Measurements from ENCODE around the gene DLX4. TPM values are rescaled to one million over a fixed set of nuclear protein-coding genes. Genes with fewer than 3 reads are reported as not detected.

Gene DLX4
- total RNA-seq, 1 donor from 2014 or later, result 1.2 TPM

DNA sequence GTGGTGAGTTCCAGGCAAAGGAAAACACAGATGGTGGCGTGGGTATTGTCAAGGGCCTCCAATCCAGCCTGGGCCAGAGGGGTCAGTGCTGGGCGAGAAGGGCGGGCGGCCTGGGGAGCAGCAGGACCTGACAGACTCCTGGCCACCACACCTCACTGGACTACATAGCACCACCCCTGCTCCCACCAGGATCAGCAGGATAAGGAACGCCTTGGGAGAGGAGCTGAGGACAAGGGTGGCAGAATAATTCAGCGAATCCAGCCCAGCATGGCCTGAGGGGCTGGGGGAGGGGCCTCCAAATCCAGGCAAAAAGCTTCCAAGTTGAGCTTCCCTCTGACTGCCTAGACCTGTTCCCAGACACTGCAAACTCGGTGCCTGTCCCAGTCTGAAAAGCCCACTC, 6.5 kb downstream of the DLX4 start:
- H3K27me3 ChIP-seq, result peaks cover 20% of the 10 kb centered on the region
- DNase-seq (ENCODE audit: extremely low spot score in 2 of 2), result no peak
- peaks cover 34% of the 10 kb centered on the region for H3K4me1 ChIP-seq
- H3K4me3 ChIP-seq, result no peak overlapping the region
- no peaks in the 10 kb centered on the region for H3K36me3 ChIP-seq
- no peak overlapping the region for H3K27ac ChIP-seq
- TF ChIP-seq POLR2AphosphoS5 (IDR thresholded peaks at IDR 0.05; ENCODE audit: insufficient read depth in 1 of 2, low read depth in 1 of 2), result no peak
- TF ChIP-seq POLR2A (IDR thresholded peaks at IDR 0.05), result no peak
- TF ChIP-seq, protein P1, sequence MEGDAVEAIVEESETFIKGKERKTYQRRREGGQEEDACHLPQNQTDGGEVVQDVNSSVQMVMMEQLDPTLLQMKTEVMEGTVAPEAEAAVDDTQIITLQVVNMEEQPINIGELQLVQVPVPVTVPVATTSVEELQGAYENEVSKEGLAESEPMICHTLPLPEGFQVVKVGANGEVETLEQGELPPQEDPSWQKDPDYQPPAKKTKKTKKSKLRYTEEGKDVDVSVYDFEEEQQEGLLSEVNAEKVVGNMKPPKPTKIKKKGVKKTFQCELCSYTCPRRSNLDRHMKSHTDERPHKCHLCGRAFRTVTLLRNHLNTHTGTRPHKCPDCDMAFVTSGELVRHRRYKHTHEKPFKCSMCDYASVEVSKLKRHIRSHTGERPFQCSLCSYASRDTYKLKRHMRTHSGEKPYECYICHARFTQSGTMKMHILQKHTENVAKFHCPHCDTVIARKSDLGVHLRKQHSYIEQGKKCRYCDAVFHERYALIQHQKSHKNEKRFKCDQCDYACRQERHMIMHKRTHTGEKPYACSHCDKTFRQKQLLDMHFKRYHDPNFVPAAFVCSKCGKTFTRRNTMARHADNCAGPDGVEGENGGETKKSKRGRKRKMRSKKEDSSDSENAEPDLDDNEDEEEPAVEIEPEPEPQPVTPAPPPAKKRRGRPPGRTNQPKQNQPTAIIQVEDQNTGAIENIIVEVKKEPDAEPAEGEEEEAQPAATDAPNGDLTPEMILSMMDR (IDR thresholded peaks at IDR 0.05), result no peak
- no peaks in the 10 kb centered on the region for H3K9me3 ChIP-seq
- intact Hi-C loops (cut with DNase I), result no loop called here

DNA sequence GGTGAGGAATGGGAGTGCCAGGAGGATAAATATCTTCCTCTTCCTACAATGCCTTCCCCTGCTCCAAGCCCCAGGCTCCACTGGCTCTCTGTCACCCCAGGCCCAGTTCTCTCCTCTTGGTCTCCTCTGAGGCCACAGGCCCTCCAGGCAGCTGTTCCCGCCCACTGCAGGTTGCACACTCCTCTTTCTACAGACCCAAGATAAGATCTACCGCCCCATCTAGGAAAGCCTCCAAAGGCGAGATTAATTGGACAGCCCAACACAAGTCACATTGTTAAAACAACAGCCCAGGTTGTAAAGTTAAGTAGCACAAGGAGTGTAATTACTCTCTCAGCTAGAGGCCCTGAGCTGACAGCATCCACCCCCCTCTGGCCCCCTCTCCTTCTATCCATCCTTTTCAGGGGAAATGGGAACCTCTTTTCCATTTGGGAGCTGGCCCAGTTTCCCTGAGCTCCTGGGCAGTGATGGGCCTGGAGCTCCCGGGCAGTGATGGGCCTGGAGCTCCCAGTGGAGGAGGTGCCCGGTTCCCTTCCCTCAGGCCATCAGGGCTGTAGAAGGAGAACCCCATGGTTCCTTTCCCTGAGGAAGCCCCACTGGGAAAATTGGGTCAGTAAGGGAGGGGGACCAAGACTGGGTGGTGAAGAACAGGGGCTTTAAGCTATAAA, 7.3 kb downstream of the DLX4 start:
- Histone ChIP-seq H3K36me3 (no peaks in the 10 kb centered on the region), H3K4me3 (no peak overlapping the region), H3K9me3 (no peaks in the 10 kb centered on the region), H3K27me3 (peaks cover 13% of the 10 kb centered on the region), H3K4me1 (peaks cover 34% of the 10 kb centered on the region), H3K27ac (no peak overlapping the region)
- no peak for DNase-seq (ENCODE audit: extremely low spot score in 2 of 2)
- intact Hi-C loops (cut with DNase I), result no loop called here
- TF ChIP-seq, protein P1 (IDR thresholded peaks at IDR 0.05), result no peak
- TF ChIP-seq POLR2AphosphoS5 (IDR thresholded peaks at IDR 0.05; ENCODE audit: insufficient read depth in 1 of 2, low read depth in 1 of 2), result no peak
- TF ChIP-seq POLR2A (IDR thresholded peaks at IDR 0.05), result no peak

DNA sequence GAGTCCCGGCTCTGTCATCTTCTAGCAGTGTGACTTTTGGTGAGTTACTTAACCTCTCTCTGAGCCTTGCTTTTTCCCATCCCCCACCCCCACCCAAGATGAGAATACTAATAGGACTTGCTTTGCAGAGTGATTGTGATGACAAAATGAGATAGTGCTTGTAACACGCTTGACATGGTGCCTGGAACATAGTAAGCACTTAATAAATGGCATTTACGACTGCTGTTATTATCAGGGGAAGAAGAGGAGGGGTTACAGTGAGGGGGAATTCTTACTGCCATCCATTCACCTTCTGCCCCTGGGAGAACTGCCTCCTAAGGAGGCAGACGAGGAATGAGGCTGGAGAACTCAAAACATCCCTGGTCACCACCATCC, 7.8 kb downstream of the DLX4 start:
- TF ChIP-seq, protein P1 (IDR thresholded peaks at IDR 0.05), result no peak
- TF ChIP-seq POLR2A (IDR thresholded peaks at IDR 0.05), result no peak
- Histone ChIP-seq H3K27me3 (peaks cover 8% of the 10 kb centered on the region), H3K4me1 (peaks cover 30% of the 10 kb centered on the region)

DNA sequence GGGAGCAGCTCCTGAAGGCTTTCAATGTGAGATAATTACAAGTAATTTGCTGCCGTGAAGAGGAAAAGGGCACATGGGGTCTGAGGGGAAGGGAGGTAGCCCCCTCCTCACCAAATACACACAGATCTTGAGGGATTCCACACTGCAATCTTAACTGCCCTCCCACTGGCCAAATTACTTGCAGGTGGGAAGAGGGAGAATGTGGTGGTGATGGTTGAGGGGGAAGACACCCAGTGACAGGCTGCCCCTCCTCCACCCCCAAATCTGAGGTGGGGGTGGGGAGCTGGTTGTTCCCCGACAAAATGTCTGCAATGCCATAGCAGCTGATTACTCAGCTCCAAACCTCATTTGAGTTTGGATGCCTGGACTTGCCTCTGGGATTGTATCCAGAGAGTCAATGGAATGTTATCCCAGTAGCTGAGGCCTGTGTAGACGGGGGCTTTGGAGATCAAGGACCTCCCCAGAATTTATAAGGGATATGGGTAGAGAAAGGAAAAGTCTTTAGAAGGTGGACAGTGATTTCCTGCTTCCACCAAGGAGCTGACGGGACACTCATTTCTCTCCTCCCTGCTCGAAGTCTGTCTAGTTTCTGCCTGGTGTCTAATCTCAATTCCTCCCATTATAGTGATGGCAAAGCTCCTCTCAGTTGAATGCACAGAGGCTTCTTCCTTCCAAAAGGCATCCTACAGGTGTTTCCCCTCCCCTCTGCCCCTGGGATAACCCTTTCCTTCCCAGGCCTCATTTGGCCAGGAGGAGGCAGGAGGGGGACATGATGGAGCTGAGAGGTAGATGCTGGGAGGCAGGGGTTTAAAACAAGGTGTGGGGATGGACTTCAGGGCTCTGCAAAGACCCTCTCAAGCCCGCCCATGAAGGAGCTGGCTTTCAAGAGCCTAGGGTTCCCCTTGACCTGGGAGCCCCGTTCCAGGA, 8.7 kb downstream of the DLX4 start:
- no peak for DNase-seq (ENCODE audit: extremely low spot score in 2 of 2)
- Histone ChIP-seq H3K4me1 (peaks cover 21% of the 10 kb centered on the region), H3K27me3 (peaks cover 7% of the 10 kb centered on the region), H3K4me3 (no peak overlapping the region), H3K27ac (no peak overlapping the region), H3K9me3 (no peaks in the 10 kb centered on the region), H3K36me3 (no peaks in the 10 kb centered on the region)
- TF ChIP-seq POLR2AphosphoS5 (IDR thresholded peaks at IDR 0.05; ENCODE audit: insufficient read depth in 1 of 2, low read depth in 1 of 2) (no peak), POLR2A (IDR thresholded peaks at IDR 0.05) (no peak)
- TF ChIP-seq, protein P1 (IDR thresholded peaks at IDR 0.05), result no peak
- intact Hi-C loops (cut with DNase I), result no loop called here

More for the DNA sequence above, 7.8 kb downstream of the DLX4 start:
- DNase-seq (ENCODE audit: extremely low spot score in 2 of 2), result no peak
- H3K9me3 ChIP-seq, result no peaks in the 10 kb centered on the region
- no peaks in the 10 kb centered on the region for H3K36me3 ChIP-seq
- intact Hi-C loops (cut with DNase I), result no loop called here
- no peak overlapping the region for H3K4me3 ChIP-seq
- no peak overlapping the region for H3K27ac ChIP-seq

DNA sequence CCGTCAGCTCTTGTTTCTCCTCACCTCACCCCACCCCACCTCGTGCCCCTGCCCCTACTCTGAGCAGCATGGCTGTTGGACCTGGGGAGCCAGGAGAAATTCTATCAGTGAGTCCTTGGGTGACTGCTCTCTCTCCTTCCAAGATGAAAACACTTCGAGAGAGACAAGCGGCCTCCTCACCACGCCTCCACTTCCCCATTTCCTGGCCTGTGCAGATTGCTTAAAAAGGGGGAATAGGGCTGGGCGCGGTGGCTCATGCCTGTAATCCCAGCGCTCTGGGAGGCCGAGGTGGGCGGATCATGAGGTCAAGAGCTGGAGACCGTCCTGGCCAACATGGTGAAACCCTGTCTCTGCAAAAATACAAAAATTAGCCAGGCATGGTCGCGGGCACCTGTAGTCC, 9.5 kb downstream of the DLX4 start:
- Histone ChIP-seq H3K36me3 (no peaks in the 10 kb centered on the region), H3K27ac (no peak overlapping the region), H3K9me3 (no peaks in the 10 kb centered on the region), H3K27me3 (peaks cover 1% of the 10 kb centered on the region), H3K4me1 (peaks cover 20% of the 10 kb centered on the region), H3K4me3 (no peak overlapping the region)
- intact Hi-C loops (cut with DNase I), result no loop called here
- TF ChIP-seq, protein P1 (IDR thresholded peaks at IDR 0.05), result no peak
- TF ChIP-seq POLR2A (IDR thresholded peaks at IDR 0.05) (no peak), POLR2AphosphoS5 (IDR thresholded peaks at IDR 0.05; ENCODE audit: insufficient read depth in 1 of 2, low read depth in 1 of 2) (no peak)
- no peak for DNase-seq (ENCODE audit: extremely low spot score in 2 of 2)

Measured in vagina (tissue), 2 donors.